ENCODE data around the gene IGF2R. TPM values are rescaled to one million over a fixed set of nuclear protein-coding genes. Genes with fewer than 3 reads are reported as not detected.

Gene IGF2R
- total RNA-seq, 1 donor from 2014 or later, result 87.3 TPM

DNA sequence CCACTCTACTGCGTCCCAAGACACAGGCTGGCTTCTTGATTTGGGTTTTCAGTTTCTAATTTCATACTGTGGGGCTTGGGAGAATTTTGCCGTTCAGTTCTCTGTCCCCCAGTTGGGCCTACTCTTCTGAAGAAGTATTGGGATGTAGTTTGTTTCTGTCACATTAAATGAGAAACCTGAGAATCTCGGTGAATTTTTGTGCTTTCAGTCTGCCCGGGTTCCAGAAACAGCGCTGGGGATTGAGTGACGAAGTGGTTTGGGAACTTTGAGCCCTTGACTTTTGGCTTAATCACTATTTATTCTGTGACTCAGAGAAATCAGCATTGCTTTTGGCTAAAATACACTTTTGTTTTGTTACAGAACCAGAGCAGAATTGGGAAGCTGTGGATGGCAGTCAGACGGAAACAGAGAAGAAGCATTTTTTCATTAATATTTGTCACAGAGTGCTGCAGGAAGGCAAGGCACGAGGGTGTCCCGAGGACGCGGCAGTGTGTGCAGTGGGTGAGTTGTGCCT is 74.0 kb downstream of the IGF2R start:
- DNase-seq (ENCODE audit: low spot score), result no peak

DNA sequence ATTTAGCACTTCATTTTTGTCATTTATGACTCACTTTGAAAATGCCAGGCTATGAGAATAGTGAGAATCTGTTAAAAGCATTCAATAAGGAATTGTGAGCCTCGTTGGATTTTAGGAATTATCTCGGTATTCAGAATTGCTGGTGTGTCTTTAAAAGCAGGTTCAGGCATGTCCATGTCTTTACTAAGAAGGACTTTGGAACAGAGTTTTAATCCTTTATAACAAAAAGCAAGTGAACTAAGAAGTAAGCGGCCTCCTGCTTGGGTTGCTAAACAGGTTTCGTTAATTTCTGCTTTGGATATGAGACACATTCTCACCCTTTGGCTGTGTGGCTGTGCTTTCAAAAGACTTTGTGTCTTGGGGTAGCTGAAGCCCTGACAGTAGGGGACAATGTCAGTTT is 74.9 kb downstream of the IGF2R start:
- DNase-seq (ENCODE audit: low spot score), result no peak

DNA sequence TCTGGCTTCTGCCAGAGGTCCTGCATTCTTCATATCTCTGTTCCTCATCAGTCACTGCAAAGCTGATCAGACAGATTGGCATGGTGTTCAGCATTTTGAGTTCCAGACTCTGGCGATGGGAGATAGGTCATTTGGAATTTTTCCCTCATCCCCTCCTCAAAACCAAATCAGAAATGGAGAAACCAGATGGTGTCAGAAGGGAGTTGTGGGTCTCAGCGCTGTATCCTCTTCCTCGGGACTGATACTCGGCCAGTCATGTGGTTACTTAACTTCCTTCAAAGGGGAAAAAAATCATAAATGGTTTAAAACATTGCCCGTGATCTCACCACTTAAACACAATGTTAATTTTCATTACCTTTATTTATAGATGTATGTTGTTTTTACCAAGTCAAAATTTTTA is 75.8 kb downstream of the IGF2R start:
- no peak for DNase-seq (ENCODE audit: low spot score)

DNA sequence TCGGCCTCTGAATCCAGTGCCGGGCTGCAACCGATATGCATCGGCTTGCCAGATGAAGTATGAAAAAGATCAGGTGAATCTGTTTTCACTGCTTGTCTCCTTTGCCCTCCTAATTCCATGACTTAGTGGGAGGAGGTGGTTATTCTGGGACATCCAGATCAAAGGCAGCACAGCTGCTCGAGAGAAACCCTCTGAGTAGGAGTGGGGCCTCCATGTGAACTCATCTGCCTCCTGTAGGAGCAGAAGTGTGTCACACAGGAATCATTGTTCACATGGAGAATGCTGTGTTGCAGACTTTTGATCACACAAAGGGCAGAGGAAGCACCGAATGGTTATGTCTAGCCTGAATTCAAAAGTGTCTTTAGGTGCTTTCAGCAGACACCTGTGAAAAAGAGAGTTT is 79.6 kb downstream of the IGF2R start:
- DNase-seq (ENCODE audit: low spot score), result no peak

DNA sequence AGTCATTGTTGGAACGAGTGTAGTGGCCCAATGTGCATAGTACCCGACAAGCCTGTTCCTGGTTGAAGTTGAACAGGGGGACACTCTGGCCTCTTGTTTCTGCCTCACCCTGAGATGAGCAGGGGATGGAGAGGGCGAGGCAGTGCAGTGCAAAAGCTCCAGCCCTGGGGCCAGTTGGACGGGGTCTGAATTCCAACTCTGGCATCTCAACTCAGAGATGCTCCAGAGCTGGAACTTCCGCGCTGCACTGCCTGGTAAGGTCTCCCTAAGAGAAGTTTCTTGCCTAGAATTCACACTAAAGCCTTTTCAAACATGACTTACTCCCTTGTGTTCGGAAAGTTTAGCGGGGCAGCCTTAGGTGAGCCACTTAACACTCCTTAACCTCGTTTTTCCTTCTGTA is 80.5 kb downstream of the IGF2R start:
- DNase-seq (ENCODE audit: low spot score), result no peak

DNA sequence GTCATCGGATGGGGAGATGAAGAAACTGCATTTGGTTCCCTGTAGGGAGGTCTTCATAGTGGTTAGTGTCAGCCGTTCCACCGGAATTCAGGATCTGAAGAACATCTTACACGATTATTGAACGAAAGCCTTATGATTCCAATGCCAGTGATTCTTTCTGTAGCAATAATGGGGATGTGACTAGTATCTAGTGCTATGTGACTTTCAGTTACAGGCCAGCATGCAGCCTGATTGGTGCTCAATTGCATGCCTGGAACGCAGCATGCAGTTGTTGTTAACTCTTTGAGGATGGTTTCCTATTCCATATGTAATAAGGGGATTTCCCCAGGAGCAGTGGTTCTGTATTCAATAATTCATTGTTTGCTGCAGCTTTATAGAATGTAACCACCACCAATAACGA is 81.1 kb downstream of the IGF2R start:
- no peak for DNase-seq (ENCODE audit: low spot score)

DNA sequence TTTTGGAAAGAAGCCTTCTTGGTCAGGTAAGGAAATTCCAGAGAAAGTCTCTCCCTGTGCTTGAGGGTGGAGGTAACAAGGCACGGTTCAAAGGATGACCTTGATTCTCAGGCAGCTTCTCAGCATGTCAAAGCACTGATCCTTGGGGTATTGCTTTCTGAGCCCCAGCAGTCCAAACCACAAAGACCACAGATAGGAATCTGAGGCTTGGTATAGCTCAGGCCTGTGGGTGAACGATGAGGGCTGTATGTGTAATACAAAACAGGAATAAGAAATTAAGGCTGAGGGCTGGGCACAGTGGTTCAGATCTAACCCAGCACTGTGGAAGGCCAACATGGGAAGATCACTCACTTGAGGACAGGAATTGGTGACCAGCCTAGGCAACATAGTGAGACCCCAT is 82.5 kb downstream of the IGF2R start:
- DNase-seq (ENCODE audit: low spot score), result no peak

DNA sequence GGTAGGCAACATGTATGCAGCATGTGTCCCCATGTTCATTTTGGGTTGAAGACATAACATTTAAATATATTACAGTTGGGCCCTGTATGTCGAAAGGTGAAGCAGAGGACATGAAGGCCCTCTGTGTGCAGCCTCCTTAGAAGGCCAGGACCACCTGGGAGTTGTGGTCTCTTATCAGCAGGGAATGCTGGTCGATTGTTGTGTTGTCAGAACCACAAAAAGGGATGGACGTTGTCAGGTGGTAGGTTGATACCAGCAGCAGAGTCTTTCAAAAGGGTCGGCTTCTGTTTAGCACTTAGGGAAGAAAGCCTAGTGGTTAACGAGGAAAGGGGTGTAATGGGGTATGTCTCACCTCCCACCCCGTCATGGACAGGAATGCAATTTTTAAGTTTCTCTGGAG is 85.4 kb downstream of the IGF2R start:
- DNase-seq (ENCODE audit: low spot score), result no peak

DNA sequence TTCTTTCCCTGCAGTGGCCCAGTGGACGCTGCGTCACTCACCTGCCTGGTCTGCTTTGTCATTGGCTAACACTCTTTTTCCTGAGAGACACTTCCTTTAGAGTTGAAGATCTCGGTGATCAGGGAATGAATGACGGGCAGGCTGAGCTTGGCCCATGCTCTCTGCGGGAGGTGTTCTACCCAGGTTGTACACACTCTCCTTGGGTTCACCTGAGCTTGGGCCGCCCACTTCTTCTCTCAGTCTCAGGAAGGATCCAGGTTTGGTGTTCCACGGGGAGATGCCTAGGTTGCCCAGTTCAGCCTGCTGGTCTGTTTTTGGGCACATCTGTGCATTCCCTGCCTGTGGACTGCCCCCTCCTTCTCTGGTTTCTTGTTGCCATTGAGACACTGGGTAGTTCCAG is 86.0 kb downstream of the IGF2R start:
- DNase-seq (ENCODE audit: low spot score), result no peak

DNA sequence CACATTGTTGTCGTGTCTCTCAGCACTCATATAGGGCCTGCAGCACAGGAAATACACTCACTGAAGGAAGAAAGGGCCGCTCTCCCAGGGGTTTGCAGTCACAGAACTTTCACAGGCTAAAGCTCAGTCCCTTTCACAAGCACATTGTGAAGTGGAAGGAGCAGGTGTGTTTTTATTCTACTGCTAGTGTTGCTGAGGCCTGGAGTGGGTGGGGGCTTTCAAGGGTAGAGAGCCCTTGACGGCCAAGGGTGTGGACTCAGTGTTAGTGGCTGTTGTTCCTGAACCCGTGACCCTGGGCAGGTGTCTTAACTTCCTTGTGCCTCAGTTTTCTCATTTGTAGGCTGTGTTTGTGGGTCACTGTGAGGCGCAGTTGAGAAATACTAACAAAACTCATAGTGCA is 86.5 kb downstream of the IGF2R start:
- no peak for DNase-seq (ENCODE audit: low spot score)

DNA sequence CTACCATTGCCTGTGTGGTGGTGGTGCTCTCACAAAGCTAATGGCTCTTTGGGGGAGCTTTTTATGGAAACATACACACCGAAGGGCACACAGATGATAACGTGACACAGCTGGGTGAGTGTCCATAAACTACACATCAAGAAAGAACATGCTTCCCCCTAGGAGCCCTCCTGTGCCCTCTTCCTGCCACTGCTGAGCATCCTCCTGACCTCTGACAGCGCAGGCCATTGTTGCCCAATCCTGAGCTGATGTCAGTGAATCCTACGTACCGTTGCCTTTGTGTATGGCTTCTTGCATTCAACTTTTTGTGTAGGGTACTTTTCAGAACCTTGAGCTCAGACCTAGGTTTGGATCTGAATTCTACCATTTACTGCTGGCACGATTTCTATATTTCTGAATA is 86.9 kb downstream of the IGF2R start:
- no peak for DNase-seq (ENCODE audit: low spot score)

DNA sequence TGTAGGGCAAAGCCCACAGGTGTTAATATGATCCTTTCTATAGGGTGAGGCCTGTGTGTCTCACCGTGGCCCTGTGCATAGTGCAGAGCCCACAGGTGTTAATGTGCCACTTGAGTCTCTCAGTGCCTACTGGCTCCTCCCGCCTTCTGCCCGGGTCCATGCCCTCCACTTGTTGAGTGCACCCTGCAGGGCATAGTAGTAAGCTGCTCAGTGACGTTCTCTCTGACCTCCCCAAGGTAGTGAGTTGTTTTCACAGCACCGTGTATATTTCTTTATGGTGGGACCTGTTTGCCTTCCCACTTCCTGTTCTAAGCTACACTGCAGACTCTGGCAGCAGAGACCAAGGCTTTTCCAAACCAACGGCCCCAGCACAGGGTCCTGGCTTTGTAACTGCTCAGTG is 88.2 kb downstream of the IGF2R start:
- DNase-seq (ENCODE audit: low spot score), result no peak

DNA sequence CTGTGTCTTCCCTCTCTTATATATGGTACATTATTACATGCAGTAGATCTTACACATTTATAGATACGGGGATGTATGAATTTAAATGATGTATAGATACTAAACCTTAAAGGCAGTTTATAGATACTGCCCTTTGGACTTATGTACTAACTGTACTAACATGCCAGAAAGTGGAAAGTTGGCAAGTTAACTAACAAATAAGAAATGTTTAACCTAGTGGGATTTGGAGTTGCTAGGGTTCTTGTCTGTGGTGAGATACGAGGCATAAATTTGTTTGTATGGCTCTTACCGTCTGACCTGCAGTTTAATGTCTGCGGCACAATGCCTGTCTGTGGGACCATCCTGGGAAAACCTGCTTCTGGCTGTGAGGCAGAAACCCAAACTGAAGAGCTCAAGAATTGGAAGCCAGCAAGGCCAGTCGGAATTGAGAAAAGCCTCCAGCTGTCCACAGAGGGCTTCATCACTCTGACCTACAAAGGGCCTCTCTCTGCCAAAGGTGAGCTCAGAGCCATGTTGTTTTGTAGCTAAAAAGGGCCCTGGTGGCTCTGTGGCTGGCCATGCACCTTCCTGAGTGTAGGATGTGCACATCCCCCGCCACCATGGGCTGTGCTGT is 89.8 kb downstream of the IGF2R start:
- no peak for DNase-seq (ENCODE audit: low spot score)

DNA sequence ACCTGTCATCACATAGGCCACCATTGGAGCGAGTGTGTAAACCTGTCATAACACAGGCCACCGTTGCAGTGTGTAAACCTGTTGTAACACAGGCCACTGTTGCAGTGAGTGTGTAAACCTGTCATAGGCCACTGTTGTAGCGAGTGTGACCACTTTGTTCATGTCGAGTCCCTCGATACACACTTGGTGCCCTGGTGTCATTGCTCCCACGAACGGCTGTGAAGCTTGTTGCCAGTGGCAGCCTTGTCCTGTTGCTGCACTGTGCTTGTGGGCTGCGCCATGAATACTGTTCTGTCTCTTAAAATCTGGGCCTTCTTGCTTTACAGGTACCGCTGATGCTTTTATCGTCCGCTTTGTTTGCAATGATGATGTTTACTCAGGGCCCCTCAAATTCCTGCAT is 91.3 kb downstream of the IGF2R start:
- DNase-seq (ENCODE audit: low spot score), result no peak

DNA sequence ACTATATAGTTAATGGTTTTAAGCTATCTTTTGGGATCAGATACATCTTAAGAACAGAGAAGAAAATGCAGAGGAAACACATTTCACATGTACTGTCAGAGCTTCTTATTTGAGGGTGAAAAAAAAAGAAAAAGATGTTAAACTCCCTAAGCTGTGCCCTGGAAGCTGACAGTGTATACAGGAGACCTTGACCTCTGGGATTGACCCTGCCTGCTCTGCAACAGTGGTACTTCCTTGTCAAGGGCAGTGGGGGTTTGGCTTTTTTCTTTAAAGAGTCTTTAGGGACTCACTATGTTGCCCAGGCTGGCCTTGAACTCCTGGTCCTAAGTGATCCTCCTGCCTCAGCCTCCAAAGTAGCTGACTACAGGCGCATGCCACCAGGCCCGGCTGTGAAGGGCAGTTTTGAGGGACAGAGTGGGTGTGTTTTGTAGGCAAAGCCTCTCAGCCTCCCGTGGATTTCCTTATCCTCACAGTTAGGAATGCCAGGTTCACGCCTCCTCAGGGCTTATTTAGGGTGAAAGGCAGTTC is 92.1 kb downstream of the IGF2R start:
- no peak for DNase-seq (ENCODE audit: low spot score)

DNA sequence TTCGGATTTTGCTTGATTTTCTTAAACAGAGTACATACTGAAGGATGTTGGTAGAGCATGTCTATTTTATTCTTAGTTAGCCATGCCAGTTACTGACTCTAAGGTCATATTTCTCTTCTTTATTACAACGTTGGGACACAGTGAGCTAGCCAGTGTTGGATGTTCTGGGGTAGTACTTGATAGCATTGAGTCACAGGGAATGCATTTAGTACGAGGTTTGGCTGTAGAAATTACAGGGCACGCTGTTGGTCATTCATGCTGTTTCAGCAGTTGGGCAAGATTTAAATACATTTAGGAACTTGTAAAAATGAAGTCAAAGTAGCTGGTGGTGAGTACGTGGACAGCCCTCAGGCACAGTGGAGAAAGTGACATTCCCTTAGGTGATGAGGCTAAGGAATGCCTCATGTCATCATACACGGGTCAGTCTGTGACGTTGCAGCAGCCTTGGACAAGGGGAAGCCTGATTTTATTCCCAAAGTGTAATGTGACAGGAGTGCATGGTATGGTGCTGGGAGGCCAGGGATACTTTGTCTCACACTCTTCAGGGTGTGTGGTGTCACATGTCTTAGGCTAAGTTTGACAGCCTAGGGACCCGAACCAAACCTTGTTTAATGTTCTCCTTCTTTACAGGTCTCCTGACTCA is 95.0 kb downstream of the IGF2R start:
- no peak for DNase-seq (ENCODE audit: low spot score)

DNA sequence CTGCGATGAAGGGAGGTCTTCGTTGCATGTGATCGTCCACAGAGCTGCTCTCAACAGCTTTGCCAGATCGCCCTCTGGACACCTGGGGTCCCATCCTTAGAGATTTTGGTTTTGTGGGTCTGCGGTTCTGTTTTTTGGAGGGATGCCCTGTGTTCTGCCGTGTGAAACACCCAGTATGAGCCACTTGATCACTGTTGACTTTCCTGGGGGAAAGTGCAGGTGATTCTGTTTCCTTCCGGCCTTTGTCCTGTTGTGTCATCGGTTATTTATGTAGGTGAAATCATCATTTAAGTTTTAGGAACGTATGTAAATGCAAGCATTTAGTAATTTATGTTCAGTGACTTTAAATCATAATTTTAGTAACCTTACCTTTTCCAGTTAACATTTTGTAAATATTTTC is 96.3 kb downstream of the IGF2R start:
- DNase-seq (ENCODE audit: low spot score), result no peak

DNA sequence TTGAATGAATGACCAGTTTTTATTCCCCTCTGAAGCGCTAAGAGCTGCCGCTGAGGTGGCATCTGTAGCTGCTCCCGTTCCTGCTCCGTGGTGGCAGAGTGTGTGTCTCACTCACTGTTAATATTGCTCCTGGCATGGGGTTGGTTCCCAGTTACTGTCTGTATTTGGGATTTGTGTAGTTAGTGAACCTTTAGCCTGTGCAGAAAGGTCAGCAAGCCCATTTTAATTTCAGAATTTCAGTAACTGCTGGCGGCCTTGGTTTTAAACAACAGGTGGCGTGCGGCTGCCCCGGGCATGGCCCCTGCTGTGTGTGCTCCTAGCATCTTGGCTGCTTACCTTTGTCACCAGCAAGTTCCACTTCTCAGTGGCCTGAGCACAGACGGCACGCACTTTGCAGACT is 98.7 kb downstream of the IGF2R start:
- no peak for DNase-seq (ENCODE audit: low spot score)

DNA sequence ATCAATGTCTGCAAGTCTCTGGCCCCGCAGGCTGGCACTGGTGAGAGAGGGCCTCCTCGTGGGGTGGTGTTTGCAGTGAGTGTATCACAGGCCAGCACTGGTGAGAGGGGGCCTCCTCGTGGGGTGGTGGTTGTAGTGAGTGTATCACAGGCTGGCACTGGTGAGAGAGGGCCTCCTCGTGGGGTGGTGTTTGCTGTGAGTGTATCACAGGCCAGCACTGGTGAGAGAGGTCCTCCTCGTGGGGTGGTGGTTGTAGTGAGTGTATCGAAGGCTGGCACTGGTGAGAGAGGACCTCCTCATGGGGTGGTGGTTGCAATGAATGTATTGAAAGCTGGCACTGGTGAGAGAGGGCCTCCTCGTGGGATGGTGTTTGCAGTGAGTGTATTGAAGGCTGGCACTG is 99.5 kb downstream of the IGF2R start:
- no peak for DNase-seq (ENCODE audit: low spot score)

DNA sequence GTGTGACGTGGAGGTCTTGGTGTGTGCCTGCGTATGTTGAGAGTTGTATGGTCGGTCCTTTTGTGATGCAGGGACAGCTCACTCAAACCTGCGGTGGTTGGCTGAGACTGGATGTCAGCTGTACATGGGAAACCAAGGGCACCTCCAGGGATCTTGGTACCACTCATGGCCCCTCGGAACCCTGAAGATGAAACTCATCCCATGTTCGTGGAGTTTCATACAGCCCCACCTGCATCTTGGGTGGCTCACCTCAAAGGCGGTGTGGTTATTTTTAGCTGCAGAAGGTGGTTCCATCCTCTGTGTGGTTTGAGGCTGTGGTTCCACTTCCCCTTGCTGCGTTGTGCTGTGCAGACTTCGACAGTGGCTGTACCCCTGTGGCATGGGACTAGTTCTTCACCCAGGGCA is 100.2 kb downstream of the IGF2R start:
- no peak for DNase-seq (ENCODE audit: low spot score)

DNA sequence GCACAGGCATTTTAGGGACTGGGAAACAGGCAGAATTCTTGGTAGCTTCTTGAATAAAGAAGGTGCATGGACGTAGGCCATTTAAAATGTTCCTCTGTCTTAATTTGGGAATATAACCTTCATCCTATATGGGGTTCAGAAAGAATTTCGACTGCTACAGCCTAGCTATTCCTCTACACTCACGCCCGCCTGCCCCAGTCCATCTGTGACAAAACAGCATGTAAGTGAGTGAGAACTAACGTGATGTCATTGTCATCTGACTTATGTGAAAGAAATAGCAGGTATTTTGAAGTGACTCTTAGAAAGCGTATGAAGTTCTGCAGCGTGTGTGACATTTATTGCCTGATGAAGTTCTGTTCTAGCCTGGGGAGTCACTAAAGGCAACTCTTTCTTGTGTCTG is 100.6 kb downstream of the IGF2R start:
- DNase-seq (ENCODE audit: low spot score), result no peak

DNA sequence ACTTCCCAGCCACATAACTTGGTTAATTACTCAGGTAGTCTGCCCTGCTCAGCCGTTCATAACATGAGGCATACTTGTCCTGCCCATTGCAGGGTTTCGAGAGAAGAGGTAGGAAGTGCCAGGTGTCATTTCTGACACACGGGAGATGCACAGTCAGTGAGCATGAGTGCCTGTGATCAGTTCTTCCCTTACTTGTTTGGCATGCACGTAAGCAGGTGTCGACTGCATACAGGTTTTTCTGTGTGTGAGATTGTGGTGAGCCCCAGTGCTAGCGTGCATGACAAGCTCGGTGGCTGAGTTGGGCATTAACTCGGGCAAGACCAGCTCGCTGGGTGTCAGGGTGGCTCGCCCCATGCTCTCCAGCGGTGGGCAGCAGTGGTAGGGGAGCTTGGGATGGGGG is 101.5 kb downstream of the IGF2R start:
- no peak for DNase-seq (ENCODE audit: low spot score)

DNA sequence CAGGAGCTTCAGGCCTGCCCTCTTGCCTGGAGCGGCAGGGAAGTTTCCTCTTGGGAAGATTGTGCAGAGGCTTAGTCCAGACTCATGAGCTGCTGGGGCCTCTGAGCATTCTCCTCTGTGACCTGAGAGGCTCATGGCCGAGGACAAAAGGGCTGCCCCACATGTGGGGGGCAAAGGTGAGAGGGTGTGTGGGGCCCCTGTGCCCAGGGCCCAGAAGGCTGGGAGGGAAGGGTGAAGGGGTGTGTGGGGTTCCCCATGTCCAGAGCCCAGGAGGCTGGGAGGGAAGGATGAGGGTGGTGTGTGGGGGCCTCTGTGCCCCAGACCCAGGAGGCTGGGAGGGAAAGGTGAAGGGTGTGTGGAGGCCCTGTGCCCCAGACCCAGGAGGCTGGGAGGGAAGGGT is 101.9 kb downstream of the IGF2R start:
- no peak for DNase-seq (ENCODE audit: low spot score)
